BE2C (cell line): ENCODE measurements around the gene FBLIM1.

Experiments used
- DNase-seq: peaks from one replicate; pipeline ENCODE4 v3.0.0-alpha.2; 2020
- H3K27me3 ChIP-seq: fragments of 250-450 bp; sonication (Bioruptor Pico); 2 replicates; pipeline ENCODE4 v1.5.1; 2020; ENCODE audit warnings: mild to moderate bottlenecking
- H3K36me3 ChIP-seq: fragments of 250-450 bp; sonication (Bioruptor Pico); 2 replicates; pipeline ENCODE4 v1.5.1; 2020; ENCODE audit warnings: mild to moderate bottlenecking
- H3K4me1 ChIP-seq: fragments of 250-450 bp; sonication (Bioruptor Pico); 2 replicates; pipeline ENCODE4 v1.5.1; 2020
- H3K4me3 ChIP-seq: 2 replicates; pipeline ENCODE4 v1.5.1; 2011; ENCODE audit warnings: low read depth, low read length
- H3K9me3 ChIP-seq: fragments of 250-450 bp; sonication (Bioruptor Pico); 2 replicates; pipeline ENCODE4 v1.5.1; 2020
- CTCF ChIP-seq: IDR thresholded peaks from 2 replicates; pipeline ENCODE4 v1.5.1; 2012; ENCODE audit warnings: mild to moderate bottlenecking, low read depth, low read length

FBLIM1 gene

GRCh38 chr1:15728937-15729657 lies 29.5 kb upstream of the FBLIM1 start:
- H3K36me3 ChIP-seq: peaks cover 3% of the 10 kb centered on the region; the same call in 1 of the 2 replicates
- TF ChIP-seq CTCF: no peak
- no peaks in the 10 kb centered on the region for H3K9me3 ChIP-seq
- no peak for DNase-seq
- no peaks in the 10 kb centered on the region for H3K4me1 ChIP-seq
- H3K27me3 ChIP-seq: no peaks in the 10 kb centered on the region
- no peak overlapping the region for H3K4me3 ChIP-seq

- DNase-seq: no peak
- Histone ChIP-seq H3K4me3 (no peak overlapping the region), H3K4me1 (no peaks in the 10 kb centered on the region), H3K9me3 (no peaks in the 10 kb centered on the region), H3K36me3 (peaks cover 3% of the 10 kb centered on the region; the same call in 1 of the 2 replicates), H3K27me3 (no peaks in the 10 kb centered on the region)
- TF ChIP-seq CTCF: no peak
Measured at GRCh38 chr1:15730423-15730822, 28.2 kb upstream of the FBLIM1 start.

GRCh38 chr1:15730936-15731335 lies 27.7 kb upstream of the FBLIM1 start:
- H3K9me3 ChIP-seq: no peaks in the 10 kb centered on the region
- no peak overlapping the region for H3K4me3 ChIP-seq
- no peaks in the 10 kb centered on the region for H3K27me3 ChIP-seq
- no peaks in the 10 kb centered on the region for H3K4me1 ChIP-seq
- no peak for DNase-seq
- no peak for TF ChIP-seq CTCF
- H3K36me3 ChIP-seq: peaks cover 3% of the 10 kb centered on the region; the same call in 1 of the 2 replicates

GRCh38 chr1:15731735-15732685 lies 26.6 kb upstream of the FBLIM1 start:
- Histone ChIP-seq H3K4me3 (no peak overlapping the region), H3K36me3 (peaks cover 3% of the 10 kb centered on the region; the same call in 1 of the 2 replicates), H3K27me3 (no peaks in the 10 kb centered on the region), H3K4me1 (no peaks in the 10 kb centered on the region), H3K9me3 (no peaks in the 10 kb centered on the region)
- no peak for DNase-seq
- no peak for TF ChIP-seq CTCF

GRCh38 chr1:15732686-15733081 lies 25.9 kb upstream of the FBLIM1 start:
- no peak for TF ChIP-seq CTCF
- Histone ChIP-seq H3K27me3 (no peaks in the 10 kb centered on the region), H3K36me3 (peaks cover 3% of the 10 kb centered on the region; the same call in 1 of the 2 replicates), H3K4me1 (no peaks in the 10 kb centered on the region), H3K4me3 (no peak overlapping the region), H3K9me3 (no peaks in the 10 kb centered on the region)
- DNase-seq: no peak

- TF ChIP-seq CTCF: no peak
- H3K36me3 ChIP-seq: peaks cover 3% of the 10 kb centered on the region; the same call in 1 of the 2 replicates
- no peaks in the 10 kb centered on the region for H3K27me3 ChIP-seq
- no peak for DNase-seq
- no peaks in the 10 kb centered on the region for H3K9me3 ChIP-seq
- no peaks in the 10 kb centered on the region for H3K4me1 ChIP-seq
- no peak overlapping the region for H3K4me3 ChIP-seq
Measured at GRCh38 chr1:15733218-15733725, 25.3 kb upstream of the FBLIM1 start.
